Trophoblast cell (in vitro differentiated cells and primary cell): Measurements from ENCODE around the gene SNRNP48.

Experiments used
- DNase-seq, 2 donors: peaks; one replicate each; pipeline ENCODE4 v3.0.0-alpha.2; 2016
- H2AFZ ChIP-seq: 2 replicates; pipeline ENCODE4 v1.6.1; 2013; ENCODE audit warnings: low read length, moderate library complexity, mild to moderate bottlenecking; ENCODE audit not compliant: insufficient read depth, poor library complexity
- H2AK5ac ChIP-seq: 2 replicates; pipeline ENCODE4 v1.6.1; 2013; ENCODE audit warnings: mild to moderate bottlenecking, low read length
- H2BK120ac ChIP-seq: 2 replicates; pipeline ENCODE4 v1.6.1; 2013; ENCODE audit warnings: low read length, mild to moderate bottlenecking, moderate library complexity; ENCODE audit not compliant: insufficient read depth, poor library complexity
- H2BK12ac ChIP-seq: 2 replicates; pipeline ENCODE4 v1.6.1; 2013; ENCODE audit warnings: mild to moderate bottlenecking, low read length, moderate library complexity
- H2BK5ac ChIP-seq: 2 replicates; pipeline ENCODE4 v1.6.1; 2013; ENCODE audit warnings: low read length, low read depth, moderate library complexity, mild to moderate bottlenecking; ENCODE audit not compliant: poor library complexity
- H3K14ac ChIP-seq: 2 replicates; pipeline ENCODE4 v1.6.1; 2013; ENCODE audit warnings: mild to moderate bottlenecking, low read length
- H3K18ac ChIP-seq: 2 replicates; pipeline ENCODE4 v1.6.1; 2013; ENCODE audit warnings: mild to moderate bottlenecking, low read length
- H3K23ac ChIP-seq: 2 replicates; pipeline ENCODE4 v1.6.1; 2013; ENCODE audit warnings: low read length
- H3K27ac ChIP-seq: 2 replicates; pipeline ENCODE4 v1.5.1; 2013; ENCODE audit warnings: low read depth, mild to moderate bottlenecking, inconsistent platforms, low read length, moderate library complexity
- H3K27me3 ChIP-seq: 2 replicates; pipeline ENCODE4 v1.6.1; 2013; ENCODE audit warnings: inconsistent platforms, mild to moderate bottlenecking, low read length, moderate library complexity; ENCODE audit not compliant: insufficient read depth
- H3K36me3 ChIP-seq, 2 experiments: 1 replicate in 1 of 2; 2 replicates in 1 of 2; pipeline ENCODE4 v1.6.1; 2013; ENCODE audit warnings: low read length in 2 of 2, mild to moderate bottlenecking in 2 of 2, moderate library complexity in 1 of 2; ENCODE audit not compliant: insufficient read depth in 2 of 2, control insufficient read depth in 1 of 2
- H3K4ac ChIP-seq: 2 replicates; pipeline ENCODE4 v1.6.1; 2013; ENCODE audit warnings: low read depth, mild to moderate bottlenecking, low read length, moderate library complexity
- H3K4me1 ChIP-seq, 2 experiments: 1 replicate in 1 of 2; 2 replicates in 1 of 2; pipeline ENCODE4 v1.6.1; 2013; ENCODE audit warnings: low read length in 2 of 2, mild to moderate bottlenecking in 2 of 2, moderate library complexity in 1 of 2; ENCODE audit not compliant: insufficient read depth in 2 of 2, control insufficient read depth in 1 of 2
- H3K4me2 ChIP-seq: 2 replicates; pipeline ENCODE4 v1.6.1; 2013; ENCODE audit warnings: inconsistent platforms, mild to moderate bottlenecking, low read length, moderate library complexity
- H3K4me3 ChIP-seq: 2 replicates; pipeline ENCODE4 v1.5.1; 2013; ENCODE audit warnings: mild to moderate bottlenecking, low read depth, low read length, inconsistent platforms
- H3K79me1 ChIP-seq: one replicate; pipeline ENCODE4 v1.6.1; 2013; ENCODE audit warnings: low read length
- H3K79me2 ChIP-seq: 2 replicates; pipeline ENCODE4 v1.6.1; 2013; ENCODE audit warnings: low read length, mild to moderate bottlenecking; ENCODE audit not compliant: control insufficient read depth, insufficient read depth, poor library complexity
- H3K9ac ChIP-seq: 2 replicates; pipeline ENCODE4 v1.6.1; 2013; ENCODE audit warnings: mild to moderate bottlenecking, low read length
- H3K9me3 ChIP-seq: 2 replicates; pipeline ENCODE4 v1.6.1; 2013; ENCODE audit warnings: low read depth, mild to moderate bottlenecking, control low read depth, inconsistent platforms, low read length; ENCODE audit not compliant: insufficient read depth
- H4K12ac ChIP-seq: 2 replicates; pipeline ENCODE4 v1.6.1; 2013; ENCODE audit warnings: low read depth, mild to moderate bottlenecking, low read length, moderate library complexity
- H4K8ac ChIP-seq: 2 replicates; pipeline ENCODE4 v1.6.1; 2013; ENCODE audit warnings: low read depth, mild to moderate bottlenecking, low read length, moderate library complexity
- H4K91ac ChIP-seq: one replicate; pipeline ENCODE4 v1.6.1; 2013; ENCODE audit warnings: low read depth, mild to moderate bottlenecking, low read length, moderate library complexity
- WGBS: extraction: QIAGEN DNeasy Blood & Tissue Kit; methylation state at CpG from one replicate; pipeline ENCODE4 v1.1.7; 2013; ENCODE audit warnings: missing lambda C conversion rate; ENCODE audit not compliant: insufficient read length, insufficient coverage; ENCODE audit errors: extremely low coverage; 5-methylcytosine and 5-hydroxymethylcytosine counted together

SNRNP48 gene

DNA sequence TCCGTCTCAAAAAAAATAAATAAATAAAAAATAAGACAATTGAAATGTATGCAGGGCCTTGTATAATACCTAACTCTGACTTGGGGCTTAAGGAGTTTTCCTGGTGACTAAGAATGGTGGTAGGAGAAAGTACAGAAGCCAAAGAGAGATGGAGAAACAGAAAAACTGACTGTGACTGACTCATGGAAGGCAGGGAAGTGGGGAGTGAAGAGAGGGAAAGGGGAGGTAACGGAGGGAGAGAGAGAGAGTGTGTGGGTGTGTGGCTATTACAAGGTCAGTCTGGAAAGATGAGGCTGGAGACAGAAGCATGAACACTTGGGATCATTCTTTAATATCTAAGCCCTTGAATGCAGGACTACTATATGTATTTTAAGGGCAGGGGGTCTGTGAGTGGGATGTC lies 38.5 kb downstream of the SNRNP48 start:
- H3K4me3 ChIP-seq = no peak overlapping the region
- no peaks in the 10 kb centered on the region for H3K79me1 ChIP-seq
- no peak overlapping the region for H2BK12ac ChIP-seq
- 100% methylated on average over 1 of the region's 2 CpGs for WGBS
- no peak overlapping the region for H2AK5ac ChIP-seq
- no peak overlapping the region for H3K27ac ChIP-seq
- no peak overlapping the region for H2BK120ac ChIP-seq
- H2AFZ ChIP-seq = no peak overlapping the region
- no peaks in the 10 kb centered on the region for H3K4me1 ChIP-seq
- DNase-seq = no peak
- no peak overlapping the region for H3K14ac ChIP-seq
- H3K36me3 ChIP-seq = no peaks in the 10 kb centered on the region
- H3K27me3 ChIP-seq = no peaks in the 10 kb centered on the region
- H3K4me2 ChIP-seq = no peak overlapping the region
- no peak overlapping the region for H3K18ac ChIP-seq
- no peaks in the 10 kb centered on the region for H3K79me2 ChIP-seq
- no peak overlapping the region for H2BK5ac ChIP-seq
- no peak overlapping the region for H4K8ac ChIP-seq
- no peak overlapping the region for H3K4ac ChIP-seq
- H3K9ac ChIP-seq = no peak overlapping the region
- no peaks in the 10 kb centered on the region for H3K9me3 ChIP-seq
- H3K23ac ChIP-seq = no peak overlapping the region
- no peak overlapping the region for H4K12ac ChIP-seq
- H4K91ac ChIP-seq = no peak overlapping the region

DNA sequence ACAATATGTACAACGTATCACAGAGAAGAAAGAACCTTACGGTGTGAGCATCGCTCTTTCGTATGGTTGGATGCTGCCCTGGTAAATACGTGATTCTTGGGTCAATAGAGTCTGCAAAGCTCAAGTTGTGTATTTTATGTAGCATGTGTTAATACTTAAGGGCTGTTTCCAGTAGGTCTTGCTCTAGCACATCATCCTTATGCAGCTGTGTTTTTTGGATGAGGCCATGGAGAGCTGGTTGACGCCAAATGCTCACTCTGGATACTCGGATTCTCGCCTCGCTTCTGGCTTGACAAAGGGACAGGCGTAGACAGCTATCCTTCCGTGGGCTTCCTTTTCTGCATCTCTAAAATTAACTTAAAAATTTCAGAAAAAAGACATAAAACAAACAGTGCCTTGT lies 38.9 kb downstream of the SNRNP48 start:
- Histone ChIP-seq H3K36me3 (no peaks in the 10 kb centered on the region), H2BK5ac (no peak overlapping the region), H2AFZ (no peak overlapping the region), H3K14ac (no peak overlapping the region), H2AK5ac (no peak overlapping the region), H3K4ac (no peak overlapping the region), H3K79me1 (no peaks in the 10 kb centered on the region), H2BK120ac (no peak overlapping the region), H4K8ac (no peak overlapping the region), H4K12ac (no peak overlapping the region), H3K79me2 (no peaks in the 10 kb centered on the region), H3K4me1 (no peaks in the 10 kb centered on the region), H2BK12ac (no peak overlapping the region), H3K4me2 (no peak overlapping the region), H3K9ac (no peak overlapping the region), H3K4me3 (no peak overlapping the region), H3K9me3 (no peaks in the 10 kb centered on the region), H4K91ac (no peak overlapping the region), H3K27ac (no peak overlapping the region), H3K23ac (no peak overlapping the region), H3K27me3 (no peaks in the 10 kb centered on the region), H3K18ac (no peak overlapping the region)
- WGBS = no CpG with 5 or more reads among the region's 11 CpGs
- no peak for DNase-seq

DNA sequence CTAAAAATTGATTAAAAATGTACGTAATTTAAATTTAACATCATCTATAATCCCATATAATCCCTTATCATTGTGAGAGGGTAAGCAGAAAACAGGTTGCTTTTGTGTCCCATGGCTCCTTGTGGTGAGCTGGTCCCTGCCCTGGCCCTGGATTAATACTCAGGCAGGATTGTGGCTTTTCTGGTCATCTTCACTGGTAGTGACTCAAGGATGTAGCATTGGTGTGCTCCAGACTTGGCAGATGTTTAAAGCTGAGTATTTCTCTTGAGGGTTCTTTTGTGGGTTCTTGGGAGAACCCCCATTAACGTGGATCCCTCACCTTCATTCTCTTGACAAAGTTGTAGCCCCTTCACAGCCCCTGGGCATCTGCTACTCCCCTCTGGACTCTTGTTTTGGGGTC lies 39.3 kb downstream of the SNRNP48 start:
- no peak overlapping the region for H3K14ac ChIP-seq
- WGBS = no CpG with 5 or more reads among the region's 2 CpGs

DNA sequence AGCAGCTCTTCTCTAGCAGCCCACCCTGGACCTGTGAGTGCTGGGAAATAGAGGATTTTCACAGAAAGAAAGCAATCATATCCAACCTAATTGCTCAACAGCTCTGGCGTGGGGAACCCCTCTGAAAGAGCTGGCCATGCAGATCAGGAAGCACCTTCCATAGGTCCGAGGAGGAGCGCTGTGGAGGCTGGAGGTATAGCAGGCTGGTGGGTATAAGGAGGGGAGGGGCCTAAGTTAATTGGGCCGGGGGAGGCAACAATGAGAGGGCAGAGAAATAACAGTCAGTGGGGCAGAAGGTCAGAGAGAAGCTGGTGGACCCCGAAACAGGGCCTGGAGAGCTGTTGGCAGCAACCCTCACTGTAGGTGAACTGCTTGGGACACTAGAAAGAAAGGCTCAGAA lies 40.8 kb downstream of the SNRNP48 start:
- WGBS = no CpG with 5 or more reads among the region's 5 CpGs
- Histone ChIP-seq H3K27ac (no peak overlapping the region), H4K12ac (no peak overlapping the region), H3K79me2 (no peaks in the 10 kb centered on the region), H3K4me3 (no peak overlapping the region), H3K18ac (no peak overlapping the region), H3K23ac (no peak overlapping the region), H3K36me3 (no peaks in the 10 kb centered on the region), H3K4me2 (no peak overlapping the region), H3K9me3 (no peaks in the 10 kb centered on the region), H4K8ac (no peak overlapping the region), H3K79me1 (no peaks in the 10 kb centered on the region), H3K27me3 (no peaks in the 10 kb centered on the region), H3K14ac (no peak overlapping the region), H3K9ac (no peak overlapping the region), H2BK12ac (no peak overlapping the region), H2AFZ (no peak overlapping the region), H4K91ac (no peak overlapping the region), H2BK120ac (no peak overlapping the region), H2AK5ac (no peak overlapping the region), H2BK5ac (no peak overlapping the region), H3K4me1 (no peaks in the 10 kb centered on the region), H3K4ac (no peak overlapping the region)
- DNase-seq = no peak

More for the DNA sequence above, 39.3 kb downstream of the SNRNP48 start:
- no peaks in the 10 kb centered on the region for H3K9me3 ChIP-seq
- H3K4me3 ChIP-seq = no peak overlapping the region
- no peak overlapping the region for H3K18ac ChIP-seq
- no peak overlapping the region for H2AFZ ChIP-seq
- no peak overlapping the region for H4K12ac ChIP-seq
- no peak overlapping the region for H3K9ac ChIP-seq
- no peaks in the 10 kb centered on the region for H3K79me1 ChIP-seq
- H2BK5ac ChIP-seq = no peak overlapping the region
- H2BK12ac ChIP-seq = no peak overlapping the region
- no peak overlapping the region for H4K91ac ChIP-seq
- no peak overlapping the region for H3K27ac ChIP-seq
- H3K27me3 ChIP-seq = no peaks in the 10 kb centered on the region
- H2AK5ac ChIP-seq = no peak overlapping the region
- no peak overlapping the region for H4K8ac ChIP-seq
- H3K23ac ChIP-seq = no peak overlapping the region
- H3K4ac ChIP-seq = no peak overlapping the region
- no peaks in the 10 kb centered on the region for H3K4me1 ChIP-seq
- no peak overlapping the region for H2BK120ac ChIP-seq
- no peaks in the 10 kb centered on the region for H3K79me2 ChIP-seq
- no peak overlapping the region for H3K4me2 ChIP-seq
- no peaks in the 10 kb centered on the region for H3K36me3 ChIP-seq
- no peak for DNase-seq
